NOMO-1 (cell line): ENCODE results near the gene MXD3.

Experiments
- DNase-seq, 2 experiments: peaks; one replicate each; lab custom pipeline; 2025; ENCODE audit not compliant: unreplicated experiment in 2 of 2; lab: John Stamatoyannopoulos, UW

MXD3 gene

GRCh38 chr5:177327539-177328522, 16.1 kb upstream of the MXD3 start:
- DNase-seq, result no peak

GRCh38 chr5:177325868-177326381, 14.2 kb upstream of the MXD3 start:
- DNase-seq, result no peak

GRCh38 chr5:177320879-177321278, 9.2 kb upstream of the MXD3 start:
- DNase-seq, result peak; percentile 47 to 76

GRCh38 chr5:177319913-177320588, 8.4 kb upstream of the MXD3 start:
- DNase-seq, result no peak

- peak; percentile 70 to 78 for DNase-seq
Observed at GRCh38 chr5:177317959-177318377, 6.3 kb upstream of the MXD3 start.

GRCh38 chr5:177316005-177316404, 4.3 kb upstream of the MXD3 start:
- DNase-seq, result no peak

GRCh38 chr5:177315411-177315810, 3.7 kb upstream of the MXD3 start:
- DNase-seq, result no peak

GRCh38 chr5:177314376-177315342, 3.0 kb upstream of the MXD3 start:
- DNase-seq, result no peak

GRCh38 chr5:177313561-177314259, 2.0 kb upstream of the MXD3 start:
- DNase-seq, result no peak

- peak in 1 of 2 experiments; percentile 78 for DNase-seq
Observed at GRCh38 chr5:177312649-177313181, 1.0 kb upstream of the MXD3 start.

GRCh38 chr5:177311392-177311722, 341 bp downstream of the MXD3 start:
- DNase-seq, result no peak

GRCh38 chr5:177310757-177311391, 824 bp downstream of the MXD3 start:
- DNase-seq, result peak; percentile 61 to 73

- DNase-seq, result no peak
Observed at GRCh38 chr5:177310332-177310731, 1.4 kb downstream of the MXD3 start.

- DNase-seq, result peak; percentile 34 to 50
Observed at GRCh38 chr5:177309351-177310191, 2.1 kb downstream of the MXD3 start.

GRCh38 chr5:177308740-177309139, 3.0 kb downstream of the MXD3 start:
- DNase-seq, result no peak

- DNase-seq, result peak; percentile 30 to 48
Observed at GRCh38 chr5:177307544-177308363, 3.9 kb downstream of the MXD3 start.
